Glomerular visceral epithelial cell (primary cell): Measurements from ENCODE around the gene RAMP3.

Experiments used
- DNase-seq: peaks from one replicate; pipeline ENCODE4 v3.0.0-alpha.2; 2016; ENCODE audit errors: extremely low spot score

The RAMP3 gene

DNA sequence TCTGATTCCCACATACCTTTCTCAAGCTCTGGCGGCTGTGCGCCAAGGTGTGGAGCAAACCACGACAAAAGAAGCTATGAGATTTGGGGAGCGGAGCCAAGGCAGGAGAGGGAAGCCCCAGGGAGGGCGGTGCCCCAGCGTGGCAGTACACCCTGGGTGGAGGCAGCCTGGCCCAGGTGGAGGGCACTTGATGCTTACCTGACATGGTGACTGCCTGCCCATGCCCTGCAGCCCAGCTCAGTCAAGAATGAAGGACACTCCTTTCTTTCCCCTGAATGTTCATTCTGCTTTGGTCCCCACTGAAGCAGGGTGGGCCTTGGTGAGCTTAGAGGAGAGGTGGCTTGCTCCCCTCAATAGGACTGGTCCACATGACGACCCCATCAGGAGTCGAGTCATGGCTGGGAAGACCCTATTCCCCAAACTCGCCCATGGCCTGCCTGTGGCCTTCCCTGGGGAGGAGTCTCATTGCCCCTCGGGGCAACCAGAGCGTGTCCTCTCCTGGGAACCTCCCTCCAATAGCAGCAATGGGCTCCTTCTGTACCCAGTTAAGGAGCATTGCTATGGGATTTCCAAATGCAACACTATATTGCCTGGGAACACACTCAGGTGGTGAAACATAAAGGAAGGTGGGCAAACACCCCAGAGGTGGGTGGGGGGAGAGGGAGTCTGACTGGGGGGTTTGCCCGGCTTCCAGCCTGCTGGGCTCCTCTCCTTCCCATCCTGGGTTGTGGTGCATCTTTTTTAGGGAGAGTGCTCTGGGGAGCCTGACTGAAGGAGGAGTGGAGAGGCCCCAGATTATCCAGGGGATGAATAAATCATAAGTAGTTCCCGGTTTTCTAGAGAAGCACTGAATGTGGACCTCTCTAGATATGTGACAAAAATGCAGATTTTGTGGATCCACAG lies 22.7 kb downstream of the RAMP3 start:
- no peak for DNase-seq

DNA sequence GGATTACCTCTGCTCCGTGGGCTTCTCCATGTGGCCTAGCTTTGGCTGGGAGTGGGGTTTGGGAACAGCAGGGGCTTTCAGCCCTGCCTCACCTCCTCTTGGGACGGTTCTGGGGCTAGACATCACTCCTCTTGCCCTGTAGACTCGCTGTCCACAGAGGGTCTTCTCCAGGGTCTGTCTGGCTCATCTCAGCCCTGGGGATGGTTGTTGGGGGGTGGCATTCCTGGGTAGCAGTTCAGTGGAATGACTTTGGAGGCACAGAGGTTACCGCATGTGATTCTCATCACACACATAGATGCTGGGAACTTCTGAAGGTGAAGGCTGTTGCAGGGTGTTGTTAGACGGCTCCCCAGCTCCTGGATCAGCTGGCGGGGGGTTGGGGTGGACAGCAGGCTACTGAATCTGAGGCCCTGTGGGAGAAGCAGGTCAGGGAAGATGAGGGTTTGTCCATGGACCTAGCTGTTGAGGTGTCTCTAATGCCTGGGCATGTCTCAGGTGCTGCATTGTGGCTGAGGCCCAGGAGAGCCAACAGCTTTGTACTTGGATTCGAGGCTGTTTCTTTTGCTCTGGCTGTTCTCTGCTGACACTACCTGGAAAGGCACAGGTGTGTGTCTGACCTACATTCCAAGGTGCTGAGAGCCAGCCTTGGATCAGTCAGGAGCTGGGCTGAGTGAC lies 23.8 kb downstream of the RAMP3 start:
- no peak for DNase-seq

DNA sequence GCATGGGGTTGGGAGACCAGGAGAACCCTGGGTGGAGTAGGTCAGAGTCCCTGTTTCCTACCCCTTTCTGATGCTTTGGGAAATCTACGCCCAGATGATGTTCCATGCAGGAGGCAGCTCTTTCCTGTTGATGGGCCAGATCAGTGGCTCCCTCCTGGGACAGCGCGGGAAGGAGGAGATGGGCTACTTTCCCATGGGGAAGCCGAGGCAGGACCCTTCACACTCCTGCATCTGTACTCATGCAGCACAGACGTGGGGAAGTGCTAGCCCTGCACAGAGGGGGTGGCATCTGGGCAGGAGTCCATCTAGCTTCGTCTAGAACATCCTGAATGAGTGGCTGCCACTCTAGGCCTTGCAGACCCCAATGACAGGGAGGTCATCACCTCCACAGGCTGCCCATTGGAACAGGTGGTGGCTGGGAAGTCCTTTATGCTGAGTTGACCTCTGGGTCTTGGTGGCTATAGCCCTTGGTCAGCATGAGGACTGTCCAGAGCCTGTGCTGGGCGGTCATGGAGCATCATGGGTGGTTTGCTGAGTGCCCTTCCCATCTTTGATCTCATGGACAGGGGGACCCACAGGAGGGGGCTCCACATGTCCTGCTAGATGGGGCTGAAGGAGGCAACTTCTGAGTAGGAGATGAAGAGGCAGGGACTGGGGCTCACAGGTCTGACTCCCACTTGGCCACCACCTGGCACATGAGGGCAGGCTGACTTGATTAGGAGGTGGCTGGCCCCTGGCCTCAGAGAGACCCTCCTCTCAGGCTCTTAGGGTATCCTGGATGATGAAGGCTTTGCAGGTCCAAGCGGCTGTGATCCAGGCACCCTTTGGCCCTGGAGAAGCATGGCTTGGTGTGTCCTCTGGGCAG lies 24.6 kb downstream of the RAMP3 start:
- no peak for DNase-seq

DNA sequence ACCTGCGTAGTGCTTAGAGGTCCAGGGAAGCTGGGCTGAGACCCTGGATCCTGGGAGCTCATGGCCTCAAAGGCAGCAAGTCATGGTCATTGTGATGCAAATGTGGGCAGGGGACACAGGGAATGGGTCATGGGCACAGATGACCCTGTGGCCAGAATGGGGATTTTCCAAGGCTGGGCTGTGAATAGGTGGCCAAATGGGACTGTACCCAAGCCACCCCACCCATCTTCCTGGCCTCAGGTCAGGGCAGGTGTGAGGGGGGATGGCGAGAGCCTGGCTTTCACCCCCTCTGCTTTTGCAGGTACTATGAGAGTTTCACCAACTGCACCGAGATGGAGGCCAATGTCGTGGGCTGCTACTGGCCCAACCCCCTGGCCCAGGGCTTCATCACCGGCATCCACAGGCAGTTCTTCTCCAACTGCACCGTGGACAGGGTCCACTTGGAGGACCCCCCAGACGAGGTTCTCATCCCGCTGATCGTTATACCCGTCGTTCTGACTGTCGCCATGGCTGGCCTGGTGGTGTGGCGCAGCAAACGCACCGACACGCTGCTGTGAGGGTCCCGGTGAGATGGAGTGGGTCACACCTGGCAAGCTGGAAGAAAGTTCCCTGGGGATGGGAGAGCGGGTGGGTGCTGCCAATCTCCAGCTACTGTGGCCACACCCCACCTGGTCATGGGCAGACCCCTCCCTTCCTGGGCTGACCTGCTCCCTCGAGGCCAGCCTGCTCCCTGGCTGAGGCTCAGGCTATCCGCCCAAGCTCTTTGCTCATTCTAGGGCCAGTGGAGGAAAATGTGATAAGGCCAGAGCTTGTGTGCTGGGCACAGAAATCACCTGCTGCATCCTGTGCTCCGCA lies 25.5 kb downstream of the RAMP3 start:
- DNase-seq, result no peak

DNA sequence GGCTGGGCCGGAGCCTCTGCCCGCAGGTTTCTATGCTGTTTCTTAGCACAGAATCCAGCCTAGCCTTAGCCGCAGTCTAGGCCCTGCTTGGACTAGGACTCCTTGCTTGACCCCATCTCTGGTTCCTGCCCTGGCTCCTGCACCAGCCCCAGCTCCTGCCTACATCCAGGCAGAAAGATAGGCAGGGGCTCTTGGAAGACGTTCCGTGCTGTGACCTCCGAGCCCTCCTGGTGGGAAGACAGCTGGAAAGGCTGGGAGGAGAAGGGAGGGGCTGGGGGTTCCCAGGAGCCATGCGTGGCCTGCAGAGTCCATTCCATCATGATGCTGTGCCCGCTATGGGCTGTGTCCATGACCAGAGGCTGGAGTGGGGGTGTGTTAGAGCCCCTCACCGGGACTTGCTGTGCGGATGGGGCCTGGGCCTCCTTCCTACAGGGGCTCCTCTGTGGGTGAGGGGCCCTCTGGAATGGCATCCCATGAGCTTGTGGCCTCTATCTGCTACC lies 26.2 kb downstream of the RAMP3 start:
- DNase-seq, result no peak

DNA sequence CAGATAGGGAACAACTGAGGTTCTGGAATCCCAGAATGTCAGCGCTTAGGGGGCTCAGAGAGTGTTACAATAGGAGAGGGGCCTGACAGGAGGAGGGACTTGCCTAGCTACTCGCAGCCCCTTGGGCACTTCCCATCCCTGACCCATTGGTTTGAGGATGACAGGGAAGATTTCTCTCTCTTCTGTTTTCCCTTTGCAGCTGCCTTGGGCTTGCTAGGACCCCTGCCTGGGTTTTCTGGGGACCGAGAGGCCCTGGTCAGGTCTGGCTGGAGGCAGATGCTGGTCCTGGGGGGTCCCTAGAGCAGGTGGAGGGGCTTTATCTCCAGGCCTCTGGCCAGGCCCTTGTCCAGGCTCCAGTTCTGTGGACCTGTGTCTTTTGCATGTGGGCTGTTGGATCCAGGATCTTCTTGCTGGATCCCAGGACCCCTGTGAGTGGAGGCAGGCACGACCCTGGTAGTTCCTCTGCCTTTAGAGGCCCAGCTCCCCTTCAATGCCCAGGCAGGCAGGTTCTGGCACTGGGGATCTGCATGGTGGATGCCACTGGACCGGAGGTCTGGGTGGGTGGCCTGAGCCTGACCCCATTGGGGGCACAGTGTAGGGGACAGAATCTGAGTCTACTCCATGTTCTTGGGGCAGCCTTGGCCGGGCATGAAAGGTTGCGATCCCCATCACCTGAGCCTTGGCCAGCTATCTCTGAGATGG lies 26.9 kb downstream of the RAMP3 start:
- DNase-seq, result no peak

DNA sequence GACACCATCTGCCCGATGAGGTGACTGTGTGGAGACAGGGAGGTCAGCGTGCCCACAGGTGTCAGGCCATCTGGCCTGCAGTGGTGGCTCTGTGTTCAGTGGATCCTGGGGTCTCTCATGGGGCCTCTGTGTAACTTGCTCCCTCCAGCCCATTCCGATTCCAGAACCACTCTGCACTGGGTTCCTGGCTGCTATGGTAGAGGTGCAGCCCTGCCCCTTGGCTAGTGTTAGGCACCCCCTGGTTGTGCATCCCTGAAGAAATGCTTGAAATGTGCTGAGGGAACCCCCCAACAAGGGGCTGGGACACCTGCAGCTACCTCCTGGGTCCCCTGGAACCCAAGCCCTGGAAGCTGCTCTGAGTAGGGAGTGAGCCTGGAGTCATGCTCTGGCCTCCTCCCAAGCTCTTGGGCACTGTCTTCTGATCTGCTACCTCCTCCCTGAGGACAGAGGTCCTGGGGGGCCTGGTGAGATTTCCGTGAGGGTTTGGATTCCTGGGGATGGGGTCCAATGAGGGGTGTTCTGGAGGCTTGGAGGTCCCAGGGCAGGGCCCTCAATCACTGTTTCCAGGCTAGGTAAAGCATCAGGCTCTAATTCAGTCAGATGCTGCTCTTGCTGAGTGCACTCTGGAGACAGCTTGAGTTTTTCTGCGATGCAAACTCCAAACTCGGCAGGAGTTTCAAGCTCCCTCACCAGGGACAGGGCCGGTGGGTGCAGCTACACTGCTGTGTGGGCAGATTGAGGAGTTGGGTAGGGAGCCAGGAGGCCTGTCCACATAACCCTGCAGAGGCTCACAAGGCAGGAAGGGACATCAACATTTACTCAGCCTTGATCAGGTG lies 27.7 kb downstream of the RAMP3 start:
- DNase-seq, result no peak

DNA sequence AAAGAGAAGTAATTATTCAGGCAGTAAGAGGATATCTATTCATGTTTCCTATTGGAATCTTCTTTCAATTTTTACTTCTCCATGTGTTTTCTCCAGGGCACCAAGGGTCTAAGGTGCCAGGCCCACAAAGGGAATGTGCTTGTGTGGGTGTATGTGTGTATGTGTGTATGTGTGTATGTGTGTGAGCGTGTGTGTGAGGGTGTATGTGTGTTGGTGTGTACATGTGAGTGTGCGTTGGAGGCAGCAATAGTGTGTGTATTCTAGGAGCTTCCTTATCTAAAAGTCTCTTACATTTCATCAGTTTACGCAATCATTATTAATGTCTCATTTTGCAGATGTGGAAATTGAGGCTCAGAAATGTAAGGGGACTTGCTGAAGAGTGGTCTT lies 28.3 kb downstream of the RAMP3 start:
- no peak for DNase-seq

DNA sequence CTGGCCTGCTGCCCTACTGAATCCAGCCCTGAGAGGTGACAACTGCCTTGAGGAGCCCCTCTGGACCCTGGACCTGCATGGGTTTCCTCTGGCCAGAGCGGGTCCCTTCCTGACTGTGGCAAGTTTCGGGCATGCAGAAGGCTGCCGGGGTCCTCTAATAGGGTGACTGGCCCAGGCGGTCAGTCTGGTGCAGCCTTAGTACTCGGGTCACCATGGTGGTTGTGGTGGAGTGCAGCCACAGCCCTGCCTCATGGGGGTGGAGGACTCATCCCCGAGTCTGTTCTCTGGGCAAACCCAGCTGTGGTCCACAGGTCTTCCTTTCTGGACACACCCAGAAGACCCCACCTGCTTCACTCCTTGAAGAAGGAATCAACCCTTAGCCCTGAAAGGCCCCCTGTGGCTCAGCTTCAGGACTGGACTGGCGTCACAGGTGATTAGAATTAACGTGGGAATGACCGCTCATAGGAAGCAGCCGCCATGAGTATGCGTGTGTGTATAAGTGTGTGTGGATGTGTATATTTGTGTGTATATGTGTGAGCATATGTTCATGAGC lies 28.7 kb downstream of the RAMP3 start:
- no peak for DNase-seq

DNA sequence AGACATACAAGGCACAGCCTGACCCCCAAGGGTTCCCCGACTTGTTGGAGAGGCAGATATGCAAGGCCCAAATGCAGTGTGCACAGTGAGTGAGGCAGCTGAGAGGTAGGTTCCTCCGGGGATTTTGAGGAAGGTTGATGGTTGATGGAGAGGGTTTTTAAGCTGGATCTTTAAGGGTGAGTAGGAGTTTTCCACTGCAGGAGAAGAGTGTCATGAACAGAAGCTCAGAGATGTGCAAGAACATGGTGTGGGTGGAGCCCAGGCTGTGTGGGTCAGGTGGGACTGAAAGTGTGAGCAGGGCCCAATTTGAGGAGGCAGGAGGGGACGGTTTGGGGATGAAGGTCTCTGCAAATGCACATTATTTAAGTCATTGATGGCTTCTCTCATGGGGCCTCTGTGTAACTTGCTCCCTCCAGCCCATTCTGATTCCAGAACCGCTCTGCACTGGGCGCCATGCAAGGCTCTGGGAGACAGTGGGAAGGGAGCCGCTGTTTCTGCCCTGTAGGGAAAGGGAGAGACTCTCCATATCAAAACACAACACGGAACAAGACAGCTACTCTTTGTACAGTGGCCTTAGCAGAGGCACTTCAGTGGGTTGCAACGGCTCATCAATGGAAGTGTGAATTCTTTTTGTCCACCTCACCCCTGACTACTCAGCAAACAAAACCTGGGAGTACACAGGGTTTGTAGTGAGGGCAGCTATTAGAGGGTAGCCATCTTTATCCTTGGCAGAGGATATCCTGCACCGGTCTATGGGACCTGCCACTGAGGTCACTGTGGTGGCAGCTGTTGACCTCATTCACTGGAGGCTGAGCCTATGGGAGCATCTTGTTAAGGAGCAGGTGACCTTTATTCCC lies 29.7 kb downstream of the RAMP3 start:
- DNase-seq, result no peak

DNA sequence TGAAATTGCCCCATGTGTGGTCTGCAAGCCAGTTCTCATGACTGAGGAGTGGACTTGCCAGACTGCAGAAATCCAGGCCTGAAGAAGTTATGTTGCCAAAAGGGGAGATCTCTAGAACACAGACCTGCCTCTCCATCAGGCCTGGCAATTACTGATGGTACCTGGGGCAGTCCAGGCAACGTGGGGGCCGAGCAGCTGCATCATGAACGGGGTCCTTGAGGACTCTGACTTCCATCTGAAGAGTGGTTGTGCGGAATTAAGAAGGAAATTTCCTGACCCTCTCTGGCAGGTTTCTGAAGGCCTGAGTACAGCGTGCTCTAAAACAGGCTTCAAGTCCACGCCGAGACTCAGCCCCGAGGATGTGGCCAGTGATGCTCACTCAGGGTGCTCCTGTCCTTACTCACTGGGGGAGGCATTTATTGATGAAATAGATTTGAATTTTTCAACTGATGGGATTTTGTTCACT lies 30.4 kb downstream of the RAMP3 start:
- DNase-seq, result no peak

DNA sequence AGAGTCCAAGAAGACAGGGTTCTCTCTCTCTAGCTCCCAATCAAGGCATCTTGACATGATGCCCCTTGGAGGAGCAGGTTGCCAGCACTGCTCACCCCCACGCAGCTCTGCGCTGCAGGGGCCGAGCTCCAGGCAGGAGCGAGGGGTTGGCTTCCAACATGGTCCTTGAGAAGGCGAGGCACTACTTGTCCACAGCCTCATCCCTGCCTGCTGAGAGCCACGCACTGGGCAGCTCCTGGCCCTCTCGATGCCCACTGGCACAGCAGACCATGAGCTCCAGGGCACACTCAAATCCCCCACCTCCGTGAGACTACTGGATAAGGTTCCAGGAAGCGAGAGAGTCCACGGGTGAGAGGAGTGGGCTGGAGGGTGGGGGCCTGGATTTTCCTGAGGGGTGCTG lies 31.1 kb downstream of the RAMP3 start:
- DNase-seq, result no peak

DNA sequence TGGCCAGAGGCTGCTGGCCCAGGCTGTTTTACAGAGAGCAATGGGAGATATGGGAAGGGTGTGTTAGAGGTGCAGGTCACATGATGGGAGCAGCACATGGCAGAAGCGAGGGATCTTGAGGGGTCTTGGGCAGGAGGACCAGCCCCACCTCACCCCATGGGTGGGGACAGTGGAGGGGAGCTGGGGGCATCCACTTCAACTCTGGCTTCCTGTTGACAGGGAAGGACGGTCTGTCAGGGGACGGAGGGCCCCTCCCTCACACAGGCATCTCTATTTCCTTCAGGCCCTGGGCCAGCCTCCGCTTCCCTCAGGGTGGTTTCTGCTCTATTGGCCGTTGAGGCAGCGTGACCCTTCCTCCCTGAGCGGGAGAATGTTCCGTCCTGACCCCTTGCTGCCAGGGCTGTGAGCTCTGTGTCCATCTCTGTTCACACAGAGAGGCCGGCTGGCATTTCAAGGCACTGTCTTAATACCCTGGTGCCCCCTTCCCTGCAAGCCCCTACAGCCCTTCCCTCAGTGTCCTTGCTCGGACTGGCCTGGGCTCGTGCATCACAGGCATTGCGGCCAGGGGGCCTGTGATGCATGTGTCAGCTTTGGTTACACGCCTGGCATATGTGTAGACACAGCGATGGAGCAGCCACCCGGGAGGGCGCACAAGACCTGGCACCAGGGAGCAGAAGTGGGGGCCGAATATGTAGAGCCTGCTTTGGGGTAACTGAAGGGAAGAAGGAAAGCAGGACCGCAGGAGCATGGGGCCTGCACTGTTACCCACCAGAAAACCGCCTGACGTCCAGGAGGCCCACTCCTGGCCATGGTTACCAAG lies 31.8 kb downstream of the RAMP3 start:
- DNase-seq, result no peak

DNA sequence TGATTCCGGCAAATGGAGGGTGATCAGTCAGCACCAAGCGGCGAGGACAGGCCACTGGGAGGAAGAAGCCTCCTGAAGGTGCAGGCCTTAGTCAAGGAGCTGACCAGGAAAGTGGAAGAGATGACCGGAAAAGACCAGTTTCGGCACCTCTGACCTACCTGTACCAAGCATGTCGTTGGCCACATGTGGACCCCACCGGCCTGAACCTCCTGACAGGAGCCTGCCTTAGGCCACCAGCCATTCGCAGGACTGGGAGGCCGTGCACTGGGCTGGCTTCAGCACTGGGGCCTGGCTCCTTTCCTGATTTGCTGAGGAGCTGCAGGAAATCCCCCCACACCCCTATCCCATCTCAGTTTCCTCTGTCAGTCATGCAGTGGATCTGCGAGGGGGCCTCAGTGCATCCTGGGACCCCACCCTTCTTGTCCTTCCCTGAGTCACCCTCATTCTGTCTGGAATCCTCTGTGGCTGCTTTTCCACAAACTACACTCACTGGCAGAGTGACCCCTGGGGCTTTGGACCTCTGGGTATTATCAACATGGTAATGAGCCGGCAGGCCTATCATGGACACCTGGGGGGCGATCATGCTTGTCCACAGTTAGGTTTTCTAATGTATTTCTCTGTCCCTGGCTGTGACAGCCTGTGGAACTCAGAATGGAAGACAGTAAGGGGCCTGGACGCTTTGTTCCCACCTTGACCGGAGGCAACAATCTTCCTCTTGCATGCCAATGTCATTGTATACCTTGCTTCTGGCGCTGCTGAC lies 33.0 kb downstream of the RAMP3 start:
- DNase-seq, result no peak

DNA sequence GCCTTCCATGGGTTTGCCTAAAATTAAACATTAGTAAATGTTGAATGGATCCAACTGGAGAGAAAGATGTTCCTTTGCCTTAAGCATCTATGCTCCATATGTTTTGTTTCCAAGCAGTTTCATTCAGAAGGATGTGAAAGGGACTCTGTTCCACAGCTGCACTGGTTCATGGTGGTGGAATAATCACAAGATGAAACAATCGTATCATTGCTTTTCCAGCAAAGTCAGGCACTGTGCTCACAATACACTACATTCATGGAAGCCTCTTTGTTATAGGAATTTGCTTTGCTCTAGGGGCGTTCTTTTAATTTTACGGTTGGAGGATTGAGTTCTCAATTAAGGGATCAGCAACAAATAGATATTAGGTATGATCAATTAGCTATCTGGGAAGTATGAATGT lies 33.8 kb downstream of the RAMP3 start:
- DNase-seq, result no peak

DNA sequence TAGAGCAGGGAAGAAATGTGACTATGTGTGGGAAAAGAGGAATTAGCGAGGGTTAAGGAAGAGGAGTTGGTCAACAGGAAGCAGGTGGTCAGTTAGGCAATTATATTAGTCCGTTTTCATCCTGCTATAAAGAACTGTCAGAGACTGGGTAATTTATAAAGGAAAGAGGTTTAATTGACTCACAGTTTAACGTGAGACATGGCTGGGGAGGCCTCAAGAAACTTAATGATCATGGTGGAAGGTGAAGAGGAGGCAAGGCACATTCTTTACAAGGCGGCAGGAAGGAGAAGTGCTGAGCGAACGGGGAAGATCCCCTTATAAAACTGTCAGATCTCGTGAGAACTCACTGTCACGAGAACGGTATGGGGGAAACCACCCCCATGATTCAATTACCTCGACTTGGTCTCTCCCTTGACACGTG lies 35.0 kb downstream of the RAMP3 start:
- no peak for DNase-seq

DNA sequence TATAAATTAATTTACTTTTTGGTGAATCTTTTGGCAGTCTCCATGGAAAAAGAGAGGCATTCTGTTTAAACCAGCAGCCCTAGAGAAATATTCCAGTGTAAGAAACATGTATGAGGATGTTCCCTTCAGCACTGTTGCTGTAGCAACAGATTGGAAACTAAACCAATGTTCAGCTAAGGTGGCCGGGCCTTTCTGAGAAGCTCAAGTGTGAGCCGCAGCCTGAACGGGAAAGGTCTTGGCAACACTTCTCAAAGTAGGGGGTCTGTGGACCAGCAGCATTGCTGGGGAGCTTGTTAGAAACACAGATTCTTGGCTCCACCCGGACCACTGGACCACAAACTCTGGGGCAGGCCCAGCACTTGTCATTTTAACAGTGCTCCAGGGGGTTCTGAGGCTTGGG lies 36.2 kb downstream of the RAMP3 start:
- DNase-seq, result no peak
